DMS79 (cell line): ENCODE results near the gene PLXNA4.
"Not testable (repeated sequence)": the region's sequence is repeated elsewhere in the genome, so short reads cannot be mapped to it uniquely, and the experiment has no call there.

Experiments
- DNase-seq: peaks from one replicate; lab custom pipeline; 2025; lab: John Stamatoyannopoulos, UW

PLXNA4 gene

DNA sequence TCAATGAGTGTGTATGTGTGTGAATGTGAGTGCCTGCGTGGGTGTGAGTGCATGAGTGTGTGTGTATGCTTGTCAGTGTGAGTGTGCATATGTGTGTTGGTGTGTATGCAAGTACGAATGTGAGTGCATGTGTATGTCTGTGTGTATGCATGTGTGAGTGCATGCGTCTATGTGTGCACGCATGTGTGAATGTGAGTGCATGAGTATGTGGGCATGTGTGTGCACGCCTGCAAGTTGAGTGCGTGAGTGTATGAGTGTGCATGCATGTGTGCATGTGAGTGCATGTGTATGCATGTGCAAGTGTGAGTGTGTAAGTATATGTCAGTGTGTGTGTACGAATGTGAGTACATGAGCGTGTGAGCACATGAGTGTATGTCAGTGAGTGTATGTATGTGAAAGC, 399.6 kb downstream of the PLXNA4 start:
- DNase-seq = no peak

DNA sequence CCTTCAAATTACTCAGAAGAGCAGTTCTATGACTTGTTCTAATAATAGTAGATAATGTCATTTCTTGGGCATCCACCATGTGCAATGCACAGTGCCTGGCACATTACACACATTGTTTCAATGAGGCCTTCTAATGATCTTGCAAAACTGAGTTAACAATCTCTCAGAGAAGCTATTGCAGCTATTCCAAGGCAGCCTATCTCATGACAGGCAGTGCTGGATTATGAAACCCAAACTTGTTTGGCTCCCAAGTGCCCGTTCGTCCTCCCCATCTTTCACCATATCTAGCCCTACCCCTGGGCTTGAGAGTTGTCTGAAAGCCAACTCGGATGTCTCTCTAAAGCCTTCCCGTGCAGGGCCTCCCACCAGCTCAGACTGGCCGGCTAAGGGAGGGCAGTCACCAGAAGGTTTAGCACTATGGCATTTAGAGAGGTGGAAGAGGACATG, 405.1 kb downstream of the PLXNA4 start:
- DNase-seq = no peak

DNA sequence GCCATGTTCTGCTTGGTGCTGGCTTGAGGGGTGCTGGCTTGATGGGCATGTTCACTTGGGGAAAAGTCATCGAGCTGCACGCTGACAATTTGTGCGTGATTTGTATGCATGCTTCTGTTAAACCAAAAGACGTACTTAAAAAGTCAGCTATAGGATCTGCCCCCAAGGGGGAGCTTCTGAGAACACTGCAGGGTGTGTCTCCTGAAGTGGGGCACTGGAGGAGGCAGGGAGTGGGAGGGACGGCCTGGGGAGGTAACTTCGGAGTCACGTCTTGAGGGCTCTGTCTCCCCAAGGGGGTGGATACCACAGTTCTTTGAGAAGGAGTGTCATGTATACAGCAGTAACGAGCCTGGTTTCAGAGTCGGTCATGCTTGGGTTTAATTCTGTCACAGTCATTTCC, 406.5 kb downstream of the PLXNA4 start:
- no peak for DNase-seq

DNA sequence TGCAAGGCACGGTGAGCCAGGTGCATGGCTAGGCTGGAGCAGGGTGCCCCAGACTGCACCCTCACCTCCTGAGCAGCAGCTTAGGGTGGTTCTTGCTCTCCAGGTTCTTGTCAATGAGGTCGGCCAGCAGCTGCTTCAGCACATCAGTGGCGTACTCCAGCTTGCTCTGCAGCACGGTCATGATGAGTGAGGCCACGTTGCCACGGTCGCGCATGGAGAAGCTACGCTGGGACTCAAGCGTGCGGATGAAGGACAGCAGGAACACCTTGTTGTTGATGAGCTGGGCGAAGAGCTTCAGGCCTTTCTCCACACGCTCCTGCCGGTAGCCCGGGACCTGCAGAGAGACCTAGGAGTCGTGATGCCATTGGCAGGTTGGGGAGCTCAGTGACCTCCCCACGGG, 408.0 kb downstream of the PLXNA4 start:
- no peak for DNase-seq

DNA sequence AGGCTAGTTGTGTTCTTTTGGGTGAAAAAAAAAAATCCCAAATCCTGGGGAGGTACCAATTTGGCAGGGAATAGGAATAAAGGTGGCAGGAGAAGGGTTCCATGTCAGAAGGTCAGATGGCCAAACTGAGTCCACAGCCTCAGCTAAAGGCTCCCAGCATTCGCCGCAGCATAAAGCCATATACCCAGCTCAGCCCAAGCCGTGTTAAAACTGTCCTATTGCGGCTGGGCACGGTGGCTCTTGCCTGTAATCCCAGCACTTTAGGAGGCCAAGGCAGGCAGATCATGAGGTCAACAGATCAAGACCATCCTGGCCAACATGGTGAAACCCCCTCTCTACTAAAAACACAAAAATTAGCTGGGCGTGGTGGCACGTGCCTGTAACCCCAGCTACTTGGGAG, 410.6 kb downstream of the PLXNA4 start:
- not testable (repeated sequence) for DNase-seq

DNA sequence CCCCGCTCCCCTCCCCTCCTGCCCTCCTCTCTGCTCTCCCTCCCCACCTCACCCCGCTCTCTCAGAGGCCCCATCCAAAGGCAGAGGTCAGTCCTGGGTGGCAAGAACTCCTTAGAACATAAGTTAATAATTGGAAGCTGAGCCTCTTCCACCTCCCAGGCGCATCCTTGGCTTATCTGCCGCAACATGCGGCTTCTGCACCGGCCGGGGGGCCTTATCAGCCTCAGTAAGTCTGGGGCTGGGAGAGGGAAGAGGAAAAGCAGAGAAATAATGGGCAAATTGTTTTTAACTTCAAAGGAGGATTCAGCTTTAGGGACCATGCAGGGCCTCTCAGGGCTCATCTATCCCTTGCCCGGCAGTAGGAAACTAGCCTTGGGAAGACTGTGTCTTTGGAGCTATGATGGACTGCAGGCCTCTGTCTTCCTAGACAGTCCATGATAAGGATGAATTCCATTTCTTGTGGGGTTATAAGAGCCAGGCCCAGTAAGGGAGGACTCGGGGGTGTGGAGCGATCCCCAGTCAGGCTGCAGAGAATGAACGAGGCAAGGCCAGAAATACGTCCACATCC, 411.6 kb downstream of the PLXNA4 start:
- DNase-seq = no peak

DNA sequence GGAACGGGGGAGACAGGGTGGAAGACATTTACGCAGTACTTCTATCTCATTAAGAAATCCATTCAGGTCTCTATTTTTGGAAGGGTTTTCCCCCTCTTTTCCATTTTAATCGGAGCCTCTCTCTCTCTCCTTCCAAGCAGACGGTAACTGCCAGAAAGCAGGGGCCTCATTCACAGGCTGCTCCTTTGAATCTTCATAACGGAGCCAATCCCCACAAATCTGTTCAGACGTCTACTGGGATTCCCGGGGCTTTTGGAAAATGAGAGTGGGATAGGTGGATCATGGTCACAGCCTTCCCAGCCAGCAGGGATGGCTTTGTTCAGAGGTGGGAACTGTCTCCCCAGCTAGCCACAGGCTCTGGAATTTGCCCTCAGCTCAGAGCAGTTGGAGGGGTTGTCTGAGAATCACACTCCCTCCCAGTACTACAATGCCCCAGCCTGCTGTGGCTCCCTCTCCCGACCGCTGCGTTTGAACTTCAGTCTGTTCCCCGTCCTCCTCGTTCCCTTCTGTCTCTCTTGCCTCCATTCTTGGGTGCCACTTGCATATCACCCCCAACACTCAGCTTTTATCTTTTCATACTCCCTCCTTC, 413.6 kb downstream of the PLXNA4 start:
- DNase-seq = no peak

DNA sequence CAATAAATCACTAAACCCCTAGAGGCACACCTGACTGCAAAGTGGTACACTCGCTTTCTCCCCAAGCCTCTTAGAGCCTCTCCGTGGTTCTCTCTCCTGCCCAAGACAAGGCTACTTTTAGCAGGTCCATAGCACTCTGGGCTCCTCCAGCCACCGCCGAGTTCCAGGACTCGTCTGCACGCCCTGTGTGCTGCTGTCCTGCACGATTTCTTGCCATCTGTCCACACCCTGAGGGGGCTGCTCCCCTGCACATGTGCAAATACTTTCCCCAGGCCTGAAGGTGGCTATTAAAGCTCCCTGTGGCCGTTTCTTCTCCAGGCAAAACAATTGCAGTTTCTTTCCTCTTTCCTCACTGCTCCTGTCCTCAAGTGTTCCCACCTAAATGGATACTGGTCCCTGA, 414.3 kb downstream of the PLXNA4 start:
- DNase-seq = no peak

DNA sequence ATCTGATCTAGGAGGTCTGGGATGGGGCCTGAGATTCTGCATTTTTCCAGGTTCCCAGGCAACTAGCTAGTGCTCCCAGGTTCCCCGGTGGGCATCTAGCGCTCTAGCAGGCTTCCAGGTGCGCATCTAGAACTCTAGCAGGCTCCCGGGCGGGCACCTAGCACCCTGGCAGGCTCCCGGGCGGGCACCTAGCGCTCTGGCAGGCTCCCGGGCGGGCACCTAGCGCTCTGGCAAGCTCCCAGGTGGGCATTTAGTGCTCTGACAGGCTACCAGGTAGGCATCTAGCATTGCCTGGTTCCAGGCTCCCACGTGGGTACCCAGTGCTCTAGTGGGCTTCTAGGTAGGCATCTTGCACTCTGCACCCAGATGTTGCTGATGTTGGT, 414.7 kb downstream of the PLXNA4 start:
- DNase-seq = no peak

DNA sequence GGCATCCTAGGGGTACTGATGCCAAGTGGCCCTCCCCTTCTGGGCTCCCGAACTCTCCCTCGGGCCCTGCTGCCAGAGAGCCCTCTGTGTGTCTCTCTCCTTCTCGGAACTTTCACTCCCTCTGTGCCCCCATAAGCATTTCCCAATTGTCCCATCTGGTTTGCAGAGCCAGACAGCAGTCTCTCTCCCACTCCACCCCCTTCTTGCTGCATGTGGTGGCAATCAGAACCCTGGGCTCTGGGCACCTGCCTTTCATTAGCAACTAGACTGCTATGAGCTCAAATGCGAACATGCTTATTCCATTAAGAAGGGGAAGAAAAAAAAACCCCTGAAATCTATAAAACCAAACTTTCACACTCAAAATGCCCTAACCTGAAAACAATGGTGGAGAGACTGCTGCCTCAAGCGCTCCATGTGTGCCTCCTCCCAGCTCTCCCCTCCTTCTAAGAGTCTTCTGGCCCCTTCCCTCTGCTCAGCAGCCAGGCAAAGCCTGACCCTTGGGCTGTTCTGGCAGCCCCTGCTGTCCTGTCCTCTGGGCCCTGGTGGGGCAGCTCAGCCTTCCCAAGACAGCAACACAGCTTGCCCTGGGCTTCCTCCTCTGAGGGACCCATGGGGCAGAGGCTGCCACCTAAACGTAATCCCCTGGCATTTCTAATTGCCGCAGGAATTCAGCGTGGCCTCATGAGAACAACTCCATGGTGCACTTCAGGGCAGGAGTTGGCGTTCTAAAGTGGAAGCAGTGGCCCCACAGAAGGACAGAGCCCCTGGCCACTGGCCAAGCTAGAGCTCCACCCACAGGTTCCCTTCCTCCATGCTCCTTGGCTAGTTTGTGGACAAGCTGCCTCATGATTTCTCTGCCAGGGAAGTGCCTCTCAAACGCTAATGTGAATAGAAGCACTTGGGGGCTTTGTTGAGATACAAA, 415.4 kb downstream of the PLXNA4 start:
- peak; percentile 90 for DNase-seq

DNA sequence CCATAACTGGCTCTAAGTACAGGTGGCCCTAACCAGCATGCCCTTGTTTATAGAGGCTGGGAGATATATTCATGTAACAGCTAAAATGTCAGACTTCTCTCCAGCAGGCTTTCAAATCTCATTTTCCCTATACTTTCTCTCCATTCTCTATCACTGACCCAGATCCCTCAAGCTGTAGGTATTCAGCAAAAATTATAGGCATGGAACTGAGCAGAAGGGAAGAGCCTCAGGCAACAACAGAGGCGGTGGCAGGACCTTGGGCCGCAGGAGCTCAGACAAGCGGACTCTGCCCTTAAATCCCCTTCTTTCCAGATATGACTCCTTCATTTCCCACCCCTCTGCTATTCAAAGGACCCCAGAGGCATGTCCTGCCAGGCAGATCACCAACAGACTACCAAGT, 417.4 kb downstream of the PLXNA4 start:
- DNase-seq = no peak

DNA sequence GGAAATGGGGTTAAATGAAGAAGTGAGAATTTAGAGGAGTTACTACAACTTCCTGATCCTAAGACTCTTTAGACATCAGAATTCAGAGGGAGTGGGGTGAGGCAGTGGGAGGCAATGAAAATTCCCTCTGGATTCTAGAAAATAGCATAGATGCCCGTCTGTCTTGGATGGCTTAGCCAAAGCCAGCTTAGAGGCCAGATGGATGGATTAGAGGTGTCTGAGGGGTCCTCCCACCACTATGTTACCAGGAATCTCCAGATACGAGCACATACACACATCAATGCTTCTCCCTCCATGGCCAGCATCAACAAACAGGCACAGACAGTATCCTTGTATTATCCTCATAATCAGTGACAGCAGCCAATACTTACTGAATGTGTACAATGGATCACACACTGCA, 418.1 kb downstream of the PLXNA4 start:
- DNase-seq = no peak

DNA sequence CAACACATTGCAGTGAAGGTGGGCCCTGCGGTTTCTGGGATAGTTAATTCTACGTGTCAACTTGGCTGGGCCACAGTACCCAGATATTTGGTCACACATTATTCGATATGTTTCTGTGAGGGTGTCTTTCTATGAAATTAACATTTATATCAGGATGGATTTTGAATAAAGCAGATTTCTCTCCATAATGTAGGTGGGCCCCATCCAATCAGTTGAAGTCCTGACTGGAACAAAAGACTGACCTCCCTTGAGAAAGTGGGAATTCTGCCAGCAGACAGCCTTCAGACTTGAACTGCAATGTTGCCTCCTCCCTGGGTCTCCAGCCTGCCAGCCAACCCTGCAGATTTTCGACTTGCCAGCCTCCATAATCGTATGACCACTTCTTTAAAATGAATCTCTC, 420.6 kb downstream of the PLXNA4 start:
- no peak for DNase-seq

DNA sequence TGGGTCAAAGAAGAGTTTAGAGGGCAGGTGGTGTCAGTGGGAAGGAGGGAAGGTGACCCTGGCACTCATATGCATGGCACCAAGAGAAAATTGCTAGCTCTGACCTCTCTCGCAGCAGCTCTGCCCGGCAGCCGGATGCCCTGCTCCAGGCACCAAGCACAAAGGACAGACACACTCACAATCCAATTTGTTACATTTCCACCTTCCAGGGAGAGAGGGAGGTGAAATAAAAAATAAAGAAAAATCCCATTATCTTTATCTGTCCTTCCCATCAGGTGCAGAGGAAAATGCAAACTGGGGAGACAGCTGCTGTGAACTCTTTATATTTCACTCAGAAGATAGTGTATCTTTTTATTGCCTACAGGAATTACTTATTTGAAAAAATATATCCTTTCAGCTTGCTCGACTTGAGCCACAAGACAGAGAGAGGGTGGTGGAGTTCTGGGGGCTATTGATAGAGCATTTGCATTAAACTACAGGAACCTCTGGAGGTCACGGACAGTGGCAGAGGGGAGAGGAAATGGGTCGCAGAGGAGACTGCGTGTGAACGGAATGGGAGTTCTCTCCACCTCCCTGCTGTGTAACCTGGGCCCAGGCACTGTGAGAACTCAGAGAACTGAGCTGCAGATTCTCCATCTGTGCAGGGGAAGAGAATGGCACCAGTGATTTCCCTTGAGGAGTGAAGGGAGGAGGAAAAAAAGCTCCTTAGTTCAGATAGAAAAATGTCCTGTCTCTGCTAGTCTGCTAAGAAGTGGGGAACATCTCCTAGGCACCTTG, 421.4 kb downstream of the PLXNA4 start:
- no peak for DNase-seq

DNA sequence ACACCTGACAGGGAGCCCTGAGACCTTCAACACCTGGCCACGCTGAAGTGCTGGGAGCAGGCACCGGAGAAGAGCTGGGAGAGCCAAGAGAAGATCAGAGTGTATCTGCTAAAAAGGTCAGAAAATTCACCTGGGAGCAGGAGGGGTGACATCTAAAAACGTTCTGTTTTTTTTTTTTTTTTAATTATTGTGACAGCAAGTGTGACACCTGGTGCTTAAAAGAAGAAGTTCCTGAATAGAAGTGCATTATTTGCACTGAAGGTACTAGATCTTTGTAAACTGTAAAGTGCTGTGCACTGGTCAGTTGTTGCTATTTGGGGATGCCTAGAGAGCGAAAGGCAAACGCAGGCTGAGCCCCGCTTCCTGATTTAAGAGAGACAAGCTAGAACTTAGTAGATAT, 422.0 kb downstream of the PLXNA4 start:
- no peak for DNase-seq

DNA sequence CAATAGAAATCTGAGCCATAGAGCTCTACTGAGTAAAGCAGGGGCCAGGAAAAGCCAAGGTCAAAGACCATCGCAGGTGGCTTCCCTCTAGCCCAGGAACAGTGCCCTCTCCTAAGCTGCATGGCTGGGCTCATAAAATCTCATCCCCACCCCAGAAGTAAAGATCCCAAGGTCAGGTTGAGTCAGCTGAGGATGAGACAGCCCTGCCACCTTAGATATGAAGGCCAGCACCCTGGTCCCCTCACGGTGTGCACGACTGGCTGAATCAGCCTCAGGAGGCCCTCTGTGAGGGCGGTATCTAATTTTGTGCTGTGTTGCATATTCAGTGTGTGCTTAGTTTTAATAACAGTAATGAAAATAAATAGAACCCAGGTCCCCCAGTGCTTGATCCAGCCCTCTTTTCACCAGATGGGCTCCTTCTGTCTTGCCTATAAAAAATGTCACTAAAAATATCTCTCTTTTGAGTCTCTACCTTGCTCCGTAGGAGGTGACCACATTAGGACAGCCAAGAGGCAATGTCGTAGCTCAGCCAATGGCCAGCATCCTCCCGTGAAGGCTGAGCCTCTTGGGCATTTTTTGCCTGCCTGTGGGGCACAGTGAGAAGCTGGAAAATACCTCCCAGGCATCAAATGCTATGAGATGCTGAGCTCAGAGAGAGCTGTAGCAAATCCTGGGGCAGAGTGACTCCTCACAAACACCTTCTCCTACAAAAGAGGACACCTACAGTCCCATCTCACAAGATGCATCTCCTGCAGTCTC, 424.0 kb downstream of the PLXNA4 start:
- DNase-seq = no peak

DNA sequence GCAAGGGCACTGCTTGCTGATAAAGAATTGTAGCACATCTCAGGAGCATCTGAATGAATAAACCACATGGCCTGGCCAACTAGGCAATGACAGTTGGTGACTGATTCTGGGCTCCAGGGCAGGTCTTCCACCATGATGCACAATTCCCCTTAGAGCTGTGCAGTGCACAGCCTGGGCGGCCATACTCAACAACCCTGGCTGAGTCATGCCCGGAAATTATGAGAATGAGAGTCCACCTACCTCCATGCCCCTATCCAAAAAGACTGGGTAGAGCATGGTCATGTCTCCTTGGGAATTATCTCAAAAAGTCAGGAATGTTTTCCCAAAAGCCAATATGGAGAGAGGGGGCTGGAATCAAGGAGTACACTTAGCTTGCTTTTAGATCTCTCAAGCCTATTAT, 425.6 kb downstream of the PLXNA4 start:
- no peak for DNase-seq

DNA sequence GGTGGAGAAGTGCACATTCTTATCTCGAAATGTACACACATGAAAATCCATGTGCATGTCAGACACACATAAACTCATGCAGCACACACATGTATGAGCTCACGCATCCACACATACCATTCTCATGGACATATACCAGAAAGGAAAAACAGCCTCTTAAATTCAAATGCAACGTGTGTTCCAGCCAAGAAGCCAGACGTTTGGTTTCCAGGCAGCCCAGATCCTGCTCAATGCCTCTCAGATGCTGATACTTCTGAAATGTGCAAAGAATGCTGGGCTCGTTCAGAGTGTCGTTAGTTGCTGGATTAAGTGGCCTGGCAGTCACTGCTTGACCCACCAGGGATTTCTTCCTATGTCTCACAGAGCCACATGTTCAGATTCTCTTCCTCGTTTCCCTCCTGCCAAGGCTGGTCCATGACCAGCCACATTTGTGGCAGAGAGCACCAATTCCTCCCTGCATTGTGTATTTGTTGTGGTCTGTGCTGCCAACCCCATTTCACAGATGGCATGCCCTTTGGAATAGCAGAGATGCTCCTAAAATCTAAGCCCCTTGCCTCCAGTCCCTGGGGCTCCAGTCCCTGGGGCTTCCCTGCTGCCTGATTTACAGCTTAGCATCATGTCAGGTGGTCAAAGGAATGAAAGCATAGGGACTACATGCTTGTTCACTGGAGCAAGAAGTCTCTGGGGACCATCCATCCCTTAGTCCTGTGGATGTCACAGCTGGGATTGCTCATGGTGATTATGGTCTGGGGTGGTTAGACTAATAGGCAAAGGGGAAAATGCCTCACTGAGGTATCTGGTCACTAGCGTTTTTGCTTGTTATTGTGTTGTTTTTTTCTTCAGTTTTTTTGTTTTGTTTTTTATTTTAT, 426.6 kb downstream of the PLXNA4 start:
- no peak for DNase-seq

DNA sequence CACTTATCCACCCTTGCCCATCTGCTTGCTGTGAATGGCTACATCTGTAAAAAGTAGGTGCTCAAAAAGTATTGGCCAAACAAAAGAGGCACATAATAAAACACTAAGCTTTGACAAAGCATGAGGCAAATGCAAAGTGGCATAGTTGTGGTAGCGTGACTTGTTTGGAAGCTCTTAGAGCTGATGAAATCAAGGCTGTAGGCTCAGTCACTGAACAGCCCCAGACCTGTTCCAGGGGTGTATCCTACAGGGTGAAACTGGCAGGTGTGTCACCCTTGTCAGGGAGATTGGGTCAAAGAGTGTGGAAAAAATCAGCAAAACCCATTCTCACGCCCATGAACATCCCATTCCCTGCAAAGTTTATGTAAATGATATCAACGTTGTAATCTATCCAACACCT, 427.4 kb downstream of the PLXNA4 start:
- DNase-seq = no peak

DNA sequence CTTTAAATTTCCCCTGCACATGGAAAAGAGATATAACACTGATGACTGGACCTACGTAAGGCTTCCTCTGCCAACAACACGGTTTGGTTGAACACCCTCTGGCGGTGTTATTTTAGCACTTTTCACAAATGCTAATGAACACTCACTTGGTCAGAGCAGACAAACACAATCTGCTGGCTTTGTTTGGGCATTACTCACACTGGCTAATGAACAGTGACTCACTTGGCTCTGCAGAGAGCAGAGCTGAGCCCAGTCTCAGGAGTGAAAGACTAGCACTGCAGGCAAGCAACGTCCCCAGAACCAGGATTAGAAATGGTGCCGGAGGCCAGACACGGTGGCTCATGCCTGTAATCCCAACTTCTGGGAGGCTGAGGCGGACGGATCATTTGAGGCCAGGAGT, 430.8 kb downstream of the PLXNA4 start:
- DNase-seq = no peak

DNA sequence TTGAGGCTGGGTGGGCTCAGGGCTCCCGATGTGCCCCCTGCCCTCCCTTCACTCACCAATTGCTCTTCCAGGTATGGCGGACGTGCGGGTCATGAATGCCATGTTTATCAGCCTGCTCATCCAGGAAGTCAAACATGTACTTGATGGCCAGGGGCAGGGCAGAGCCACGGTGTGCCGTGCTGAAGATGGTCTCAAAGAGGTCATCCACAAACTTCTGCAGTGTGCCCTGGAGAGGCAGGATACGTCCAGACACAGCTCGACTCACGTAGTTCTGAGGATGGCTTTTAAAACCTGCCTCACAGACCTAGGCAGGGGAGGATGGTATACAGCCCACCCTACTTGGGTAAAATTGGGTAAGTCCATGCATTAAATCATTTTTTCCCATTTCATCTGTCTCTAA, 431.2 kb downstream of the PLXNA4 start:
- DNase-seq = no peak
